IMR-90 (cell line): ENCODE data around the gene GGT5. TPM values are rescaled to one million over a fixed set of nuclear protein-coding genes. Genes with fewer than 3 reads are reported as not detected.
A peak's percentile ranks its signal among the peaks of the same experiment; 100 is the strongest.

Source experiments
- ATAC-seq: fragments of 200-7000 bp; cut with Tn5 transposase; 2 replicates; pipeline ENCODE4 v1.9.1; 2020; ENCODE audit warnings: low read depth, mild to moderate bottlenecking, moderate library complexity
- BruUV-seq: library from RNA; stranded (reverse); fragments of 400-500 nt; replicated peaks from 2 replicates; lab custom pipeline; 2021; lab: Mats Ljungman, UMichigan
- CTCF ChIA-PET: fragments of 300-600 bp; formaldehyde crosslinking; extraction: SDS; loops from one replicate; lab custom pipeline; 2021; ENCODE audit warnings: antibody characterized with exemption; lab: Yijun Ruan, JAX
- POLR2A ChIA-PET: fragments of 300-600 bp; sonication (Branson Sonifier 250); formaldehyde crosslinking; loops from one replicate; lab custom pipeline; 2022; ENCODE audit warnings: antibody characterized with exemption; ENCODE audit not compliant: unreplicated experiment; lab: Charles Lee
- DNase-seq: peaks from one replicate; pipeline ENCODE4 v3.0.0; 2013
- H2AFZ ChIP-seq: replicated peaks from 2 replicates; pipeline ENCODE3; 2013; ENCODE audit warnings: low read length, mild to moderate bottlenecking; ENCODE audit not compliant: poor library complexity
- H2AK5ac ChIP-seq: 2 replicates; pipeline ENCODE4 v1.6.1; 2013; ENCODE audit warnings: low read depth, low read length, inconsistent platforms
- H2AK9ac ChIP-seq: replicated peaks from 2 replicates; pipeline ENCODE3; 2013; ENCODE audit warnings: mild to moderate bottlenecking, low read depth, low read length, moderate library complexity; ENCODE audit not compliant: poor library complexity
- H2BK120ac ChIP-seq: 2 replicates; pipeline ENCODE4 v1.6.1; 2013; ENCODE audit warnings: low read depth, low read length, inconsistent platforms
- H2BK15ac ChIP-seq: 3 replicates; pipeline ENCODE4 v1.6.1; 2013; ENCODE audit warnings: low read depth, low read length, inconsistent platforms
- H2BK20ac ChIP-seq: 2 replicates; pipeline ENCODE4 v1.6.1; 2013; ENCODE audit warnings: low read depth, mild to moderate bottlenecking, inconsistent platforms, low read length, moderate library complexity
- H2BK5ac ChIP-seq: 2 replicates; pipeline ENCODE4 v1.6.1; 2013; ENCODE audit warnings: mild to moderate bottlenecking, low read depth, low read length, inconsistent platforms; ENCODE audit not compliant: poor library complexity, severe bottlenecking
- H3K14ac ChIP-seq: replicated peaks from 2 replicates; pipeline ENCODE4 v1.6.1; 2013; ENCODE audit warnings: low read depth, low read length, inconsistent platforms
- H3K18ac ChIP-seq: 2 replicates; pipeline ENCODE4 v1.6.1; 2013; ENCODE audit warnings: low read depth, low read length, control low read depth
- H3K23ac ChIP-seq: 2 replicates; pipeline ENCODE4 v1.6.1; 2013; ENCODE audit warnings: low read depth, low read length, inconsistent platforms
- H3K27ac ChIP-seq: 2 replicates; pipeline ENCODE4 v1.5.1; 2013; ENCODE audit warnings: mild to moderate bottlenecking, control low read depth, low read length; ENCODE audit not compliant: insufficient read depth
- H3K27me3 ChIP-seq: 2 replicates; pipeline ENCODE4 v1.6.1; 2013; ENCODE audit warnings: low read length; ENCODE audit not compliant: control insufficient read depth, insufficient read depth
- H3K36me3 ChIP-seq: 2 replicates; pipeline ENCODE4 v1.6.1; 2013; ENCODE audit warnings: low read length, mixed read lengths; ENCODE audit not compliant: control insufficient read depth, insufficient read depth
- H3K4ac ChIP-seq: 2 replicates; pipeline ENCODE4 v1.6.1; 2013; ENCODE audit warnings: low read depth, low read length, inconsistent platforms
- H3K4me1 ChIP-seq: 2 replicates; pipeline ENCODE4 v1.6.1; 2013; ENCODE audit warnings: low read length, mixed read lengths; ENCODE audit not compliant: control insufficient read depth, insufficient read depth
- H3K4me2 ChIP-seq: 2 replicates; pipeline ENCODE4 v1.6.1; 2013; ENCODE audit warnings: low read depth, mild to moderate bottlenecking, control low read depth, low read length, moderate library complexity
- H3K4me3 ChIP-seq: 2 replicates; pipeline ENCODE4 v1.5.1; 2013; ENCODE audit warnings: low read depth, mild to moderate bottlenecking, control low read depth, low read length, moderate library complexity; ENCODE audit not compliant: insufficient read depth
- H3K56ac ChIP-seq: 2 replicates; pipeline ENCODE4 v1.6.1; 2013; ENCODE audit warnings: low read length, inconsistent platforms; ENCODE audit not compliant: insufficient read depth; ENCODE audit errors: extremely low read depth
- H3K79me1 ChIP-seq, 2 experiments: 2 replicates each; pipeline ENCODE4 v1.6.1; 2013; ENCODE audit warnings: low read length in 2 of 2, inconsistent platforms in 1 of 2, low read depth in 1 of 2
- H3K9ac ChIP-seq: 2 replicates; pipeline ENCODE4 v1.6.1; 2013; ENCODE audit warnings: low read depth, low read length, control low read depth
- H3K9me1 ChIP-seq: 2 replicates; pipeline ENCODE4 v1.6.1; 2013; ENCODE audit warnings: low read length, inconsistent platforms; ENCODE audit not compliant: insufficient read depth
- H3K9me3 ChIP-seq: 2 replicates; pipeline ENCODE4 v1.6.1; 2013; ENCODE audit warnings: low read length; ENCODE audit not compliant: control insufficient read depth, insufficient read depth
- H4K20me1 ChIP-seq: 2 replicates; pipeline ENCODE4 v1.6.1; 2013; ENCODE audit warnings: low read length, inconsistent platforms; ENCODE audit not compliant: insufficient read depth
- H4K5ac ChIP-seq: 2 replicates; pipeline ENCODE4 v1.6.1; 2013; ENCODE audit warnings: mild to moderate bottlenecking, low read depth, low read length, control low read depth
- H4K8ac ChIP-seq, 2 experiments: 2 replicates each; pipeline ENCODE4 v1.6.1; 2013; ENCODE audit warnings: low read depth in 2 of 2, low read length in 2 of 2, control low read depth in 1 of 2, inconsistent platforms in 1 of 2
- H4K91ac ChIP-seq: 2 replicates; pipeline ENCODE4 v1.6.1; 2013; ENCODE audit warnings: low read depth, low read length, inconsistent platforms; ENCODE audit not compliant: insufficient read depth
- CHD1 ChIP-seq: IDR thresholded peaks from 2 replicates; pipeline ENCODE4 v1.6.1; 2012; ENCODE audit warnings: low read depth, low read length, improper control_type of control experiment
- CTCF ChIP-seq: conservative IDR thresholded peaks from 2 replicates; pipeline ENCODE4 v1.5.1; 2012; ENCODE audit warnings: mild to moderate bottlenecking, low read depth, low read length, improper control_type of control experiment
- FOS ChIP-seq: fragments of 150-350 bp; IDR thresholded peaks from 2 replicates; pipeline ENCODE4 v1.6.1; 2016; ENCODE audit warnings: low read depth, low read length
- MAZ ChIP-seq: IDR thresholded peaks from 2 replicates; pipeline ENCODE4 v1.6.1; 2012; ENCODE audit warnings: low read depth, mild to moderate bottlenecking, low read length, improper control_type of control experiment, moderate library complexity, borderline replicate concordance
- MXI1 ChIP-seq: IDR thresholded peaks from 2 replicates; pipeline ENCODE4 v1.6.1; 2012; ENCODE audit warnings: low read depth, mild to moderate bottlenecking, low read length, moderate library complexity, borderline replicate concordance
- NFE2L2 ChIP-seq: fragments of 150-350 bp; IDR thresholded peaks from 2 replicates; pipeline ENCODE4 v1.6.1; 2016; ENCODE audit warnings: low read depth, mild to moderate bottlenecking, low read length
- RCOR1 ChIP-seq: IDR thresholded peaks from 2 replicates; pipeline ENCODE4 v1.6.1; 2012; ENCODE audit warnings: mild to moderate bottlenecking, low read length, improper control_type of control experiment; ENCODE audit not compliant: insufficient replicate concordance
- SMC3 ChIP-seq: fragments of 150-350 bp; IDR thresholded peaks from 2 replicates; pipeline ENCODE4 v1.6.1; 2016; ENCODE audit warnings: low read depth, mild to moderate bottlenecking, antibody characterized with exemption, low read length, moderate library complexity
- WGBS, 2 experiments: methylation state at CpG; one replicate each; pipeline versions ENCODE4 v1.1.5 to v1.1.7; 2013; ENCODE audit warnings: missing lambda C conversion rate in 2 of 2; ENCODE audit not compliant: insufficient read length in 1 of 2; ENCODE audit errors: extremely low coverage in 2 of 2; 5-methylcytosine and 5-hydroxymethylcytosine counted together
- dilution Hi-C: fragments of 300-500 bp; cut with HindIII; formaldehyde crosslinking; loops from one replicate; pipeline ENCODE4 v1.14.3; 2018; ENCODE audit warnings: low sequenced_read_pairs; ENCODE audit not compliant: unreplicated experiment
- in situ Hi-C: fragments of 300-500 bp; cut with MboI; formaldehyde crosslinking; loops from 3 replicates; pipeline ENCODE4 v1.14.3; 2019; ENCODE audit warnings: low sequenced_read_pairs, inconsistent platforms, mixed read lengths
- intact Hi-C: fragments of 100-400 bp; cut with micrococcal nuclease; formaldehyde crosslinking; loops from 2 replicates; pipeline ENCODE4 v1.10.0; 2022
- polyA plus RNA-seq, 3 experiments: library from polyadenylated mRNA; depleted of rRNA; stranded (reverse); fragments of >200 nt; gene quantifications; 2 replicates each; pipeline ENCODE4 v1.2.3, GENCODE V29; 2012; ENCODE audit warnings: low replicate concordance in 1 of 3
- total RNA-seq: library from RNA; depleted of rRNA; stranded (reverse); fragments of >200 nt; gene quantifications from 2 replicates; pipeline ENCODE4 v1.2.3, GENCODE V29; 2012
- TF ChIP-seq, protein P1 (sequence below): fragments of 150-350 bp; IDR thresholded peaks from 2 replicates; pipeline ENCODE4 v1.6.1; 2016; ENCODE audit warnings: low read depth, mild to moderate bottlenecking, low read length, moderate library complexity, borderline replicate concordance
- TF ChIP-seq, protein P2 (sequence below): fragments of 150-350 bp; IDR thresholded peaks from 2 replicates; pipeline ENCODE4 v1.6.1; 2017; ENCODE audit warnings: mild to moderate bottlenecking, antibody characterized with exemption, low read length, low read depth

Gene GGT5
- total and polyA plus RNA-seq, 2 of the 4 experiments (the other 2 are of a cell fraction), result 0.18 to 5.8 TPM

GRCh38 chr22:24185501-24186351 lies 59.2 kb downstream of the GGT5 start:
- H3K4me3 ChIP-seq, result no peak overlapping the region
- H4K8ac ChIP-seq, result no peak overlapping the region
- dilution Hi-C loops (no loop called here), in situ Hi-C loops (no loop called here), intact Hi-C loops (loop anchor here (5.0 kb wide), 1 partner anchor 342 kb away; no protein-coding TSS in a partner anchor)
- TF ChIP-seq CHD1 (no peak), SMC3 (no peak), CTCF (no peak), MAZ (no peak), MXI1 (no peak), RCOR1 (no peak), NFE2L2 (no peak), FOS (no peak)
- TF ChIP-seq, protein P1, sequence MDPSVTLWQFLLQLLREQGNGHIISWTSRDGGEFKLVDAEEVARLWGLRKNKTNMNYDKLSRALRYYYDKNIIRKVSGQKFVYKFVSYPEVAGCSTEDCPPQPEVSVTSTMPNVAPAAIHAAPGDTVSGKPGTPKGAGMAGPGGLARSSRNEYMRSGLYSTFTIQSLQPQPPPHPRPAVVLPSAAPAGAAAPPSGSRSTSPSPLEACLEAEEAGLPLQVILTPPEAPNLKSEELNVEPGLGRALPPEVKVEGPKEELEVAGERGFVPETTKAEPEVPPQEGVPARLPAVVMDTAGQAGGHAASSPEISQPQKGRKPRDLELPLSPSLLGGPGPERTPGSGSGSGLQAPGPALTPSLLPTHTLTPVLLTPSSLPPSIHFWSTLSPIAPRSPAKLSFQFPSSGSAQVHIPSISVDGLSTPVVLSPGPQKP, result no peak
- TF ChIP-seq, protein P2, sequence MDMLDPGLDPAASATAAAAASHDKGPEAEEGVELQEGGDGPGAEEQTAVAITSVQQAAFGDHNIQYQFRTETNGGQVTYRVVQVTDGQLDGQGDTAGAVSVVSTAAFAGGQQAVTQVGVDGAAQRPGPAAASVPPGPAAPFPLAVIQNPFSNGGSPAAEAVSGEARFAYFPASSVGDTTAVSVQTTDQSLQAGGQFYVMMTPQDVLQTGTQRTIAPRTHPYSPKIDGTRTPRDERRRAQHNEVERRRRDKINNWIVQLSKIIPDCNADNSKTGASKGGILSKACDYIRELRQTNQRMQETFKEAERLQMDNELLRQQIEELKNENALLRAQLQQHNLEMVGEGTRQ, result no peak
- no peak overlapping the region for H2BK20ac ChIP-seq
- no peak for ATAC-seq
- H3K4me1 ChIP-seq, result peaks cover 10% of the 10 kb centered on the region
- no peak overlapping the region for H3K18ac ChIP-seq
- no peaks in the 10 kb centered on the region for H3K79me1 ChIP-seq
- no peaks in the 10 kb centered on the region for H3K36me3 ChIP-seq
- H3K56ac ChIP-seq, result no peak overlapping the region
- H3K9me1 ChIP-seq, result no peaks in the 10 kb centered on the region; the same call in 1 of the 2 replicates
- H3K27me3 ChIP-seq, result no peaks in the 10 kb centered on the region
- H2AK9ac ChIP-seq, result no peak overlapping the region
- BruUV-seq, result no TSS peak
- no peak overlapping the region for H2AFZ ChIP-seq
- H4K5ac ChIP-seq, result no peak overlapping the region
- CTCF ChIA-PET, result interaction anchor here (1.1 kb wide), 1 partner anchor 62 kb away, joined by 3 read pairs; no protein-coding TSS in a partner anchor
- POLR2A ChIA-PET, result no interaction called here
- H2BK5ac ChIP-seq, result no peak overlapping the region
- H3K23ac ChIP-seq, result no peak overlapping the region
- no peaks in the 10 kb centered on the region for H4K20me1 ChIP-seq
- DNase-seq, result no peak
- H3K14ac ChIP-seq, result no peak overlapping the region
- H3K9ac ChIP-seq, result no peak overlapping the region
- H3K9me3 ChIP-seq, result no peaks in the 10 kb centered on the region
- 0 out of 2 replicates have a peak overlapping the region, but pooled peaks have one; percentile 28 for H2AK5ac ChIP-seq
- no peak overlapping the region for H3K27ac ChIP-seq
- no peak overlapping the region for H3K4ac ChIP-seq
- H2BK120ac ChIP-seq, result no peak overlapping the region
- H2BK15ac ChIP-seq, result no peak overlapping the region
- no peak overlapping the region; the same call in 1 of the 2 replicates for H4K91ac ChIP-seq
- WGBS, 2 experiments, result 95% methylated on average over 21 of the region's 51 CpGs; no CpG with 5 or more reads in 1 of the 2 experiments
- H3K4me2 ChIP-seq, result no peak overlapping the region
